SH-SY5Y (cell line): Measurements from ENCODE around the gene INSIG1.

Source experiments
- GATA2 ChIP-seq: IDR thresholded peaks from 2 replicates; pipeline ENCODE4 v1.6.1; 2011; ENCODE audit warnings: mild to moderate bottlenecking, low read depth, low read length
- GATA3 ChIP-seq: IDR thresholded peaks from 2 replicates; pipeline ENCODE4 v1.6.1; 2011; ENCODE audit warnings: low read depth, mild to moderate bottlenecking, low read length, moderate library complexity

The INSIG1 gene

DNA sequence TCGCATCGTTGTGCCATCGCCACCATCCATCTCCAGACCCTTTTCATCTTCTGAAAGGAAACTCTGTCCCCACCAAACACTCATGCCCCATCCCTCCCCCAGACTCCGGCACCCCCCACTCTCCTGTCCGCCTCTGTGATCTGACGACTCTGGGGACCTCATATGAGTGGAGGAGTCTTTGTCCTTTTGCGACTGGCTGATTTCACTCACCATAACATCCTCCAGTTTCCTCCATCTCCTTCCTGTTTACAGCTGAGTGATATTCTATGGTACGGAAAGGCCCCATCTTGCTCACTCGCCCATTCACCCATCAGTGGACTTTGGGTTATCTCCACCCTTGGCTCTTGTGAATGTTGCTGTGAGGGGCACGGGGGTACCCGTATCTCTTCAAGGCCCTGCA is 11.8 kb upstream of the INSIG1 start:
- TF ChIP-seq GATA3, result no peak
- TF ChIP-seq GATA2, result no peak

- TF ChIP-seq GATA2, result no peak
- TF ChIP-seq GATA3, result no peak
Observed at GRCh38 chr7:155286686-155287085, 11.0 kb upstream of the INSIG1 start.

- TF ChIP-seq GATA3 (no peak), GATA2 (no peak)
Observed at GRCh38 chr7:155287284-155287935, 10.3 kb upstream of the INSIG1 start.

- TF ChIP-seq GATA2 (no peak), GATA3 (no peak)
Observed at GRCh38 chr7:155288055-155288454, 9.6 kb upstream of the INSIG1 start.

DNA sequence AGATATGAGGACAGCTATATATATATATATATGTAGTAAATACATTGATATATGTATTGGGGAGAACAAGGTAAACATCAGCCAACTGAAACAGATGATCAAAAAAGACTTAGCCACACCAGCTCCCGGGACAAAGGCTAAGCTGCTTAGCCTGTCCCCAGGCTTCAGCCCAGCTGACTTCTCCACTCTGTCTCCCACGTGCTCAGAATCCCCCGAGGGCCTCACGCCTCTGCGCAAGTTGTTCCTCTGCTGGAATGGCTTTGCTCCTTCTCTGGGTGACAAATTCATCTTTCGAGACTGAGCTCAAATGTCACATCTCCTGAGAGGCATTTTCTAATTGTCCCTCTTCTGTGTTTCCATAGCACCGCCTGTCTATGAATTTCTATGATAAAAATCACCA is 8.6 kb upstream of the INSIG1 start:
- no peak for TF ChIP-seq GATA3

DNA sequence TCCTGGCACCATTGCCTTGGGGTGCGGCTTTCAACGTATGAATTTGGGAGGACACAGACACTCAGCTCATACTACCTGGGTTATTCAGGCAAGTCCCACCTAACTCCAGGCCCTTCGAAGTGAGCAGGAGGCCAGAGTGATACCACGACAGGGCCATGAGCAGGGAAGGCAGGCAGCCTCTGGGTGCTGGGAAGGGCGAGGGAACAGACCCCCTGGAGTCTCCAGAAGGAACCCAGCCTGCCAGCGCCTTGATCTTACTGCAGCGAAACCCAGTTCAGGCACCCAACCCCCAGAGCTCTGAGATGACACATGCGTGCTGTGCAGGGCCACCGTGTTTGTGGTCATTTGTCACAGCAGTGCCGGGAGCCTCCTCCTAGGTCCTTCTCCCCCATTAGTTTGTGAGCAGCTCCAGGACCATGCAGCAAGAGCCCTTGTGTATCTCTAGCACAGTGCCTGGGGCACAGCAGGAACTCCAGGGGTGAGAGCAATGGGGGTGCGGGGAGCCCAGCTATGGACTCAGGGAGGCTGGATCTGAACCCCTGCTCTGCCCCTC is 7.7 kb upstream of the INSIG1 start:
- TF ChIP-seq GATA2 (no peak), GATA3 (no peak)

- TF ChIP-seq GATA3, result no peak
- TF ChIP-seq GATA2, result no peak
Observed at GRCh38 chr7:155291045-155291530, 6.6 kb upstream of the INSIG1 start.

GRCh38 chr7:155291729-155292128 is 5.9 kb upstream of the INSIG1 start:
- TF ChIP-seq GATA2 (no peak), GATA3 (no peak)

DNA sequence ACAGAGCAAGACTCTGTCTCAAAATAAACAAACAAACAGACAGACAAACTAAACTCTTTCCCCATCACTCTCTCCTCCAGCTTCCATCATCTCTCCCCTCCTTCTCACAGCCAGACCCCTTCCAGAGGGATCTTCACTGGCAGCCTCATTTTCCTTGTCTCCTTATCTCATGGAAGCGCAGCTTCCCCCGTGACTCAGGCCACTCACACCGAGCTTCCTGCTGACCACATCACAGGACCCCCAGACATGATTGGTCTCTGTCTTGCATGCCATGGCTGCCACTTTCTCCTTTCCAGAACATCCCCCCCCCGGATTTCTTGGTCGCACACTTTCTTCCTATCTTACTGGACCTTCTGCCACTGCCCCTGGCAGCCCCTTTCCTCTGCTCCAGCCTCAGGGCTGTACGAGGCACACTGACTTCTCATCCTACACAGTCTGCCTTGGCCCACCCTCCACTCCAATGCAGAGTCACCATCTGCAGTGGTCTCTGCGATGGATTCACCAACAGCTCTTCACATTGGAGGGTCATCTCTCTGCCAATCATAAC is 4.9 kb upstream of the INSIG1 start:
- TF ChIP-seq GATA2 (no peak), GATA3 (no peak)

DNA sequence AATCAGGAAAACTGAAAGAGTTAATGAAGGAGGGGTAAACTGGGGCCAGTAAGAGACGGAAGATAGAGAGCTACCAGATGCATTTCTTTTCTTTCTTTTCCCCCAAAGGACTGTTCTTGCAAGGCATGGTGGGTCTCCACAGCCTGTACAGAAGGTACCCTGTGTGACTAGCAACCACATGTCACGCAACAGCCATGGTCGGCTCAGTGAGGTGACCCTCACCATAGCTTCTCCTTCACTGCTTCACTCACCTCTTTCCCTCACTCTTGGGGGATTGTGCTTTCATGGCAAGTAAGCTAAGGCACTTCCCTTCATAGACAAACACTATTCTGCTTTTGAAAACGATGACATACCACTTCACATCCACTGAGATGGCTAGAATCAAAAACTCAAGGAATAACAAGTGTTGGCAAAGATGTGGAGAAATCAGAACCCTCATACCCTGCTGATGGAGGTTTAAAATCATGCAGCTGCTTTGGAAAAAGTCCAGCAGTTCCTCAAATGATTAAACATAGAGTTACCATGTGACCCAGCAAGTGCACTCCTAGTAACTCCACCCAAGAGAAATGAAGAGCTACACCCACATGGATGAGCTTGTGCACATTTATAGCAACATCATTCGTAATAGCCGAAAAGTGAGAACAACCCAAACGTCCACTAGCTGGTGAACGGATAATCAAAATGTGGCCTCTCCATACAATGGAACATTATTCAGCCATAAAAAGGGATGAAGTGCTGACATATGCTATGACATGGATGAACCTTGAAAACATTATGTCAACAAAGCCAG is 3.8 kb upstream of the INSIG1 start:
- TF ChIP-seq GATA3 (no peak), GATA2 (no peak)

DNA sequence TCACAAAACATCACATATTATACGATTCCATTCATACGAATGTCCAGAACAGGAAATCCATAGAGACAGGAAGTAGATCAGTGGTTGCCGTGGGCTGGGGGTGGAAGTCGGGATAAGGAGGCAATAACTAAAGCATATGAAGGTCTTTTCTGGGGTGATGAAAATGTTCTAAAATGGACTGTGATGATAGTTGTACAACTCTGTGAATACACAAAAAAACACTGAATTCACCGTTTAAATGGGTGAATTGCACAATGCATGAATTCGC is 3.2 kb upstream of the INSIG1 start:
- TF ChIP-seq GATA2, result no peak
- no peak for TF ChIP-seq GATA3

- TF ChIP-seq GATA2, result no peak
Observed at GRCh38 chr7:155295511-155295910, 2.2 kb upstream of the INSIG1 start.

- no peak for TF ChIP-seq GATA2
- TF ChIP-seq GATA3, result no peak
Observed at GRCh38 chr7:155296006-155296787, 1.5 kb upstream of the INSIG1 start.

- TF ChIP-seq GATA2 (peak; percentile 75), GATA3 (no peak)
Observed at GRCh38 chr7:155296788-155297516, 726 bp upstream of the INSIG1 start.
